GM18858 (cell line): ENCODE data around the gene KCNN3.

Experiments
- ATAC-seq: cut with Tn5 transposase; IDR thresholded peaks from one replicate; pipeline ENCODE4 v1.9.1; 2021; ENCODE audit not compliant: unreplicated experiment

KCNN3 gene

DNA sequence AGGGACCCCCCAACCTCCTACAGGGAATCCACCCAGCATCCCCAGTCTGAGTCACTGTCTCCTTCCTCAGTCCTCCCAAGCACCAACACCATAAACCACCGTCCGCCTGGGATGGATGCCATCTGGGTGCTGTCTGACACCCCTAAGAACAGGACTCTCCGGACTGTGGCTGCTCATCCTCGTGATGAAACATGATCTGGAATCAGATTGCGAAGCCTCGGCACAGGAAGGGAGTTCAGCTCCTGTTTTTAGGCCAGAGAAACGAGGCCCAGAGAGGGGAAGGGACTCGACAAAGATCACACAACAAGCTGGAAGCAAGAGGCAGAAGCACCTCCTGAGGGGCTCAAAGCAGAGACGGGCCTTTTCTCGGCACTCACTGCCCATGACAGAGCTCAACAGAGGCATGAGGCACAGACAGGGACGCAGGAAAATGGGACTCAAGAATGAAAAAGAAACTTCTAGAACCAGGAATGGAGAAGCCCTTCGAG, 8.4 kb downstream of the KCNN3 start:
- no peak for ATAC-seq

DNA sequence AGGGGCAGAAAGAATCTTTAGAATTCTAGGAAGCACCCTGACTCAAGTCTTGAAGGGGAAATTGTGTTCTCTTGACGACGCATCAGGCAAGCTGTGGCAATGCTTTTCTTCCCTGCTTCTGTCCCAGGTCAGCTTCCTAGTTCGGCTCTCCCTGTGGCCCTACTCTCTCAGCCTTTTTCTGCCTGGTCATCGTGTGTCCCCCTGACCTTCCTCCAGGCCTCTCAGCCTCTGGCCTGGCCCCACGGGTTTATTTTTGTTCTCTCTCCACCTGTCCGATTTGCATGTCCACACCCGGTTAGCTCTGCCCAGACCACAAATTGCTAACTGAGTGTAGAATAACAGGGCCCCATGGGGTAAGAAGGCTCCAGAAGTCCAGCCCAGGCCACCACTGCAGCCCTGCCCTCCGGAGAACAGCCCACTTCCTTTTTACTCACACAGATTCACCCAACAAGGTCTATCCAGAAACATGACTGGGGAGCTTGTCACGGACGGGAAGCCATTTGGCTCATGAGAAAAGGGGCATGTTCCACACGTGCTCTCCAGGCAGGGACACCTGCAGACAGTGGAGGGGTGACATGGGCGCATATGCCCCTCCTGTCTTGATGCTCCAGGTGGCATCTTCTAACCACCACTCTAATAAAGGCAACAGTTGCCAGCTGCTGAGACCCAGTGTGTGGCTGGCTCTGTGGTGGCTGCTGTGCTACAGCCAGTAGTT, 9.8 kb downstream of the KCNN3 start:
- peak; percentile 40 for ATAC-seq

DNA sequence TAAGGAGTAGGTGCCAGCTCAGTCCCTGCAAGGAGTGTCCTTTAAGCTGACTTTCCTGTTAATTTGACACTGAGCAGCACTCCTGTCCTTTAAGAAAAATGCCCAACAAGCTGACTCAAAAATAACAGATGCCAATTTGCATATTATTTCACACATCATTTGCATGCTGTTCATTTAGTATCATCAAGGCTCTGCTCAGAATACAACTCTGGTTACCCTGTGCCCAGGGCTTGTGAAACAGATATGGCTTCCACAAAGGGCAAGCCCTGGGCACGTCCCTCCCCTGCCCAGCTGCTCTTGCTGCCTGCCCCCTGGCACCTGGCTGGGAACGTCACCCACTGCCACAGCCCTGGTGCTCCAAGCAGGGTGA, 10.3 kb downstream of the KCNN3 start:
- no peak for ATAC-seq

DNA sequence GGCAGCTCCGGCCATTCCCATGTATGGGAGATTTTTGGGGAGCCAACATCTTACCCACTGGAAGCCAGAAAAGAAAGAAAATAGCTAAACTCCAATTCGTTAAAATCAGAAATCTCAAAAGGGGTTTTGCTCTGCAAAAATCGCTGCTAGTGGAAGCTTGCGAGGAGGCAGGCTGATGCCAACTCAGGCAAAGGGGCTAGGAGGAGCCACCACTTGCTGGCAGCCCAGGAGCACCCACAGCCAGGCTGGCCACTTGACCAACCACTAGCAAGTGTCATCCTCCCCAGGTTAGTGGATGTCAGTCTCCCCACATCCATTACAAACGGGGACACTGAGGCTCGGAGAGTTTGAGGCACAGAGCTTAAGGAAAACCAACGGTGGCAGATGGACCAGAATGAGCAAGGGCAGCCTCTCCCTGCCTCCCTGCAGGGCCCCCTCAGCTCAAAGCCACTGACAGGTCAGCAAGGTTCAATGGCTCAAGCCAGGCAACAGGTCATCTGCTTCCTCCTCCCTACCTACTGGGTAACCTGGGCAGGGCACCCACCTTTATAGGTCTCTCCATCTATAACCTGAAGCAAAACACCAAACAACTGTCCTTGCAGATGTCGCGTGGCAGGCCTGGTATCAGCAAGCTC, 10.8 kb downstream of the KCNN3 start:
- ATAC-seq = no peak

DNA sequence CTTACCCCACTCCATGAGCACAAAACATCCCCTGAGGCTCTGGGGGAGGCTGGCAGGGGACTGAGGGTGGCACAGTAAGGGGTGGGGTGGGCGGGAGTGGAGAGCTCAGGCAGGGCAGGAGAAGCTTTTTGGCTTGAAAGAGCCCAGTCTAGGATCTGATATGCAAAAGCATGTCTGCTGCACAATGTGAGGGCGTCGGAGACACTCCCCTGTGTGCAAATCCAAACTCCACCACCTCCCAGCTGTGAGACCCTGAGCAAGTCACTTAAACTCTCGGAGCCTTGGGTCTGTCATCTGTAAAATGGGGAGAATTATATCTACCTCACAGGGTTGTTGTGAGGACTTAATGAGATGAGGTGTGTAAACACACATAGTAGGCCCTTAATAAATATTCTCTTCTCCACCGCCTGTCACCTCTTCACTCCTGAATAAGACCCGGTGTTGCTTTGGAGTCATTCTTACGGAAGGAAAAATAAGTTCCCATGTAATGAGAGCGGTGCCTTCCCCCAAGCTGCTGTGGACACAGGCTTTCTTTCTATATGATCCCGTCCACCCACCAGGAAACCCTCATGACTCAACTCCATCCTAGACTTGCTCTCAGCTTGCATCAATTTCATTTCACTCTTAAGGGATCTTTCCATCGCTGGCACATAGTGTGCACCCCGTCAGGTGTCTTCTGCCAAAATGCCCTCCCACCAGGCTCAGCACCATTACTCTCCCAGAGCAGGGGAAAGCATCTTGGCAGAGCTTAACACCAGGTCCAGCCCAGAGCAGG, 12.5 kb downstream of the KCNN3 start:
- no peak for ATAC-seq

DNA sequence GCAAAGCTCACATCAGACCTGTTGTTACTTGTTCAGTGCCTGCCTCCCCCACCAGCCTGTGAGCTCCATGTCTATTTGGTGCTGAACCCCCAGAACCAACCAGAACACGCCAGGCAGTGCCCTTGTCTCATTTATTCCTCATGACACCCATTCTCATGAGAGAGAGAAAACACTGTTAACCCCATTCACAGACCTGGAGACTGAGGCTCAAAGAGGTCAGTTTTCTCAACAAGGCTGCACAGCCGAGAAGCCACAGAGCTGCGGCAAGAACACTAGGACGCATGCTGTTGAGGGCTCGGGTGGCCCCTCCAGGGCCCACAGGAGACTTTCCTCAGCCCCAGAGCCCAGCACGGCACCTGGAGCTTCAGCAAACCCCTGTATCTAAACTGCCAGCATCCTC, 13.1 kb downstream of the KCNN3 start:
- ATAC-seq = no peak

DNA sequence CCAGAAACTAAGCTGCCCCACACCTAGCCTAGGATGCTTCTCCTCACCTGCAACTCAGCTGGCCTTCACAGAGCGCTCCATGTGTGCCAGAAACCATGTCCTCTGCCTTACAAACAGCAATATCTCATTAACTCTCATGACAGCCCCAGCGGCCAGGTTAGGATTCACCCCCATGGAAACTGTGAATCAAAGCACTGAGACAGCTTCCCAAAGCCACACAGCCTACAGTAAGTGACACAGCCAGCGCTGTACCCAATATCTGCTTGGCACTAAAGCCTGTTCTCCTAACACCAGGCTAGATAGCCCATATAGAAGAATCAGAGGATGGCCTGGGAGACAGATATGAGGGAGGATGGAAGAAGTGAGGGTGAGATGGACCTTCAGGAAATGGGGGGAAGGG, 13.5 kb downstream of the KCNN3 start:
- no peak for ATAC-seq

DNA sequence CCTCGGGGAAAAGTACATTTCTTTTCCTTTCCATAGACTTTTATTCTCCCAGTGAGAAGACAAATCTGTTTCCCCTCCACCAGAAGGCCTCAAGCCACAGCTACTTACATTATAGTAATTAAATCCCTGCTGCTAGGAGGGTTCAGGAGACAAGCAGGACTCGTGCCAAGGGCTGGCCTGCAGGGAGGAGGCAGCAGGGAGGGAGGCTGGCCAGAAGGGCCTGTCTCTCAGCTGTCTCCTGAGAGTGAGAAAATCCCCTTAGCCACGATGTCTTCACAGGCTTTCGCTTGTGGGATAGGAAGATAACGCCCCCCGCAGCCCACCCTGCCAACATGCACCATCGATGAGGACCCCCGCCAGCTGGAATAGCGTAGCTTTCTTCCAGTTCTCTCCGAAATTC, 14.0 kb downstream of the KCNN3 start:
- no peak for ATAC-seq

DNA sequence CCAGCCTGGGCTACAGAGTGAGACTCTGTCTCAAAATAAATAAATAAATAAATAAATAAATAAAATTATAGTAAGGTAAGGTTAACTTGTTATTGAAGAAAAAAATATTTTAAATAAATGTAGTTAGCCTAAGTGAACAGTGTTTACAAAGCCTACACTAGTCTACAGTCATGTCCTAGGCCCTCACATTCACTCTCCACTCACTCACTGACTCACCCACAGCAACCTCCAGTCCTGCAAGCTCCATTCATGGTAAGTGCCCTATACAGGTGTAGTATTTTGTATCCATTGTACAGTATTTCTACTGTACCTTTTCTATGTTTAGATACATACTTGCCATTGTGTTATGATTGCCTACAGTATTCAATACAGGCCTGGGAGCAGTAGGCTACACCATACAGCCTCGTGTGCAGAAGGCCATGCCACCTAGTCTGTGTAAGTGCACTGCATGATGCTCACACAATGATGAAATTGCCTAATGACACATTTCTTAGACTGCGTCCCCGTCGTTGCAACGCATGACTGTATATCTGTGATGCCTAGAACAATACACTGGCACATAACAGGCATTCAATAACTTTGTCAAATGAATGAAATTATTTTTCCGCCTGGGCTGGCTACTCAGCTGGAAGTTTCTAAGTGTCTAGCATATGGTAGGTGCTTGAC, 14.8 kb downstream of the KCNN3 start:
- no peak for ATAC-seq

DNA sequence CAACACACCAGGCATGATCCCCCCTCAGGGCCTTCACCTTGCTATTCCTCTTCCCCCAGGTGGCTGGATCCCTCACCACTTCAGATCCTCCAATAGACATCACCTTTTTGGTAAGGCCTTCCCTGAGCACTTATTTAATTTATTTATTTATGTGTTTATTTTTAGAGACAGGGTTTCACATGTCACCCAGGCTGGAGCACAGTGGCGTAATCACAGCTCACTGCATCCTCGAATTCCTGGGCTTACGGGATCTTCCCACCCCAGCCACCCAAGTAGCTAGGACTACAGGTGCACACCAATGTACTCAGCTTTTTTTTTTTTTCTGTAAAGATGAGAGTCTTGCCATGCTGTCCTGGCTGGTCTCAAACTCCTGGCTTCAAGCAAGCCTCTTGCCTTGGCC, 17.2 kb downstream of the KCNN3 start:
- no peak for ATAC-seq

DNA sequence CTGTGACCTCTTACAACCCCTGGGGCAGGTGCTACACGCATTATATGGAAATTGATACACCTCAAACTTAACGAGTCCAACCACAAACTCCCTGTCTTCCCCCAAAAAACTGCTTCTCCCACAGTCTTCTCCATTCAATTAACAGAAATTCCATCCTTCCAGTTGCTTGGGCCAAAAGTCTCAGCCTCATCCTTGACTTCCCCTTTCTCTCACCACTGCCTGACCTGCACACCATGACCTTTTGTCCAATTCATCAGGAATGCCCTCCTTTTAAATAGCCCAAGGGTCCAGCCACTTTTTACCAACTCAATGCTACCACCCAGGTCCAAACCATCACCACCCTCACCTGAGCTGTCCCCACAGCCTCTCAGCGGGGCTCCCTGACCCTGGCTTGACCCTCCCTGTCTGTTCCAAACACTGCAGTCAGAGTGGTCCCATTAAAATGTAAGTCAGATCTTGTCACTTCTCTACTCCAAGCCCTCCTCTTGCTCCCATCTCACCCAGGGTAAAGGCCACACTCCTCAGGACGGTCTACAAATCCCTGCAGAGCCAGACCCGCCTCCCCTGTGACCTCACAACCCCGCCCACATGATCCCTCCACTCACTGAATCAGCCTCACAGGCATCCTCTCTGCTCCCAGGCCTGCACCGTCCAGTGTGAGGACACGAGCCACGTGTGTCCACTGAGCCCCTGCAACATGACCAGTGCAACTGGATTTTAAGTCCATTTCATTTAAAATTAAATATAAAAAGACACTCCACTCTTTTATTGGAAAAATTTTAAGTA, 18.5 kb downstream of the KCNN3 start:
- ATAC-seq = no peak

DNA sequence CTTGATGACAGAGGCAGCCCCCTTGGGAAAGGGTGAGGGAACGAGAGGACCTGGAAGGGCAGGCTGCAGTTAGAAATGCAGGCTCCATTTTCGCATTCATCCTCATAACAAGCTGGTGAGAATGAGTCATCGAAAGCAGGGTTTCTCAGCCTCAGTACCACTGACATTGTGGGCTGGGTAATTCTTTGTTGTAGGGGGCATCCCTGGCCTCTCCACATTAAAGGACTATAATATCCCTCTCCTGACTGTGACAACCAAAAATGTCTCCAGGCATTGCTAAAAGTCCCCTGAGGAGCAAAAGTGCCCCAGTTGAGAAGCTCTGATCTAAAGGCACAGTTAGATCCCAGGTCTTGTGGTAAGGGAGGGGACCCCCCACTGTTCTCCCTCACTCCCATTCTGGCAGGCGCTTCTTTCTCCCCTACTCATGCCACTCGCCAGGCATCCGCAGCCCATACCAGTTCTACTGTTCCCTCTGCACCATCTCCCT, 20.4 kb downstream of the KCNN3 start:
- no peak for ATAC-seq

DNA sequence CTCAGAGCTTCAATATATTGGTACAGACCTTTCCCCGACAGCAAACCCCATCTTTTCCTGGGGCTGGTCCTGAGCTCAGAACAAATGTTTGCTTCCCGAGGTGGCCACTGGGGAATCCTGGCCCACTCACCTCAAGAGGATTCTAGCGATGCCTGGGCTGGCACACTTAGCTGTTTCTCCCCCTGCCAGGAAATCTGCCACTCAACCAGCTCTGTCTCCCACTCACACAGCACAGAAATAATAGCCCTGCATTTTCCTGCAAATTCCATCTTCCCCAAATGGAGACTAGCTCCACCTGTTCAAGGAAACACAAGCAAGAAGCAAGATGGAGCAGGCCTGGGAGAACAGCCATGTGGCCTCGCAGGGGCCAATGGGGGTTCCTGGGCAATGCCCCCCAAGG, 21.1 kb downstream of the KCNN3 start:
- ATAC-seq = no peak

DNA sequence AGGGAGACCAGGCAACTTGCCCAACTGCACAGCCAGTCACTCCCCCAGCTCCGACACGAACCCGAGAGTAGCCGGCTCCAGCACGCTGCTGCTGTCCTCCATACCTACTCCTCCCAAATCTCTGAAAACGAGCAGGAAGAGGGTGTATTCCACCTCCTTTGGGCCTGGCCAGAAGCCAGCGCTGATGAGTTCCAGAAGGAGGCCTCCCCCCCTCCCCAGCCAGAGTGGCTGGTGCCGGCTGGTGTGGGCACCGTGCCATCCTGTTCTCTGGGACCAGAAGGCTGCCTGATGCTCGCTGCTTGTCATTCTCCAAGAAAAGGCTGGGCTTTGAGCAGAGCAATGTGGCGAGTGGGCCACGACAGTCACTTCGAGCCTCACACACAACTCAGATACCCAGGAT, 22.2 kb downstream of the KCNN3 start:
- no peak for ATAC-seq

DNA sequence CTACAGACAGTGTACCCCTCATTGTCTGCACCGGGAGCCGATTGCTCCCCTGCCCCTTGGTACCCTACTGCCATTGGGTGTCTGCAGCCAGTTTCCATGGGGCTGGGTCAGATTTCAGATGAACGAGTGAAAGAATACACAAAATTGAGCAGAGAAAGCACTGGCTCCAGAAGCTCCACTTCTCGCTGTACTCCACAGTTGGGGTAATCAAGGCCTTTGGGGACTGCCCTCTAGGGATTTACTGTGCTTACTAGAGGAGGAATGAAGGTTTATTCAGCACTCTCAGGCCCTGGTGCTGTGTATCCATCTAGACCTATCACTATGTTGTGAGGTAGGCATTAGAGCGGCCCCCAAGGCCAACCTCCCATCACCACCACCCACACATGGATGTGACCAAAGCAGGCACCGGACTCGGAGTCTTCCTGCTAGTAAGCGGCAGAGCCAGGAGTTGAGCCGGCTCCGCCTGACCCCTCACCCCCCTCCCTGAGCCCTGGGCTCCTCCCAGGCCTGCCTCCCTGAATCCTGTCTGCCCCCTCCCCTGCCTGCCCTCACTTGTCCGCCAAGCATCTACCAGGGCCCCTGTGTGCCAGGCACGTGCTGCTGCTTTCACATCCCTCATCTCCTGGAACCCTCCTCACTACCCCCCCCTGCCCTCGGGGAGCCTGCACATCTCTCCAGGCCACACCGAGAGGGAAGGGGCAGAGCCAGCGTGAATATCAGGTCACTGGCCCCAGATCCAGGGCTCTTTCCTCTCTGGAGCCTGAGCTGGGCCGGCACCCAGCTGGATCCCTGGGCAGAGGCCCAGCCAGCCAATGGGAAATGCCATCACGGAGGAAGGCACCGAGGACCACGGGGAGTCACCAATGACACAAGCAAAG, 23.3 kb downstream of the KCNN3 start:
- ATAC-seq = no peak

DNA sequence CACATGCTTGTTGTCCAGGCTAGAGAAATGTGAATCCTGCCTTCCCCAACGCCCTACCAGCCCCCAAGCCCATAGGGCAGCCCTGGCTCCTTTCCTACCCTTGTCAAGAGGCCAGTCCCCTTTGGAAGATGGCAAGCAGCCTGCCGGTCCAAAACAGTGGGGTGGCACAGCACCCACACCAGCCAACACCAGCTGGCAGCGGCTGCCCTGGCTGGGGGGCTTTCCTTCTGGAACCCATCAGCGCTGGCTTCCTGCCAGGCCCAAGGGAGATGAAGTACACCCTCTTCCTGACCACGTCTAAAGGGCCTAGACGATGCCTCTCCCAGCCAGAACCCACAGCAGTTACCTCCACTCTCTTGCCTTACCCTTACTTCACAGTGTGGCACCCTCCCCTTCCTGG, 24.2 kb downstream of the KCNN3 start:
- no peak for ATAC-seq

DNA sequence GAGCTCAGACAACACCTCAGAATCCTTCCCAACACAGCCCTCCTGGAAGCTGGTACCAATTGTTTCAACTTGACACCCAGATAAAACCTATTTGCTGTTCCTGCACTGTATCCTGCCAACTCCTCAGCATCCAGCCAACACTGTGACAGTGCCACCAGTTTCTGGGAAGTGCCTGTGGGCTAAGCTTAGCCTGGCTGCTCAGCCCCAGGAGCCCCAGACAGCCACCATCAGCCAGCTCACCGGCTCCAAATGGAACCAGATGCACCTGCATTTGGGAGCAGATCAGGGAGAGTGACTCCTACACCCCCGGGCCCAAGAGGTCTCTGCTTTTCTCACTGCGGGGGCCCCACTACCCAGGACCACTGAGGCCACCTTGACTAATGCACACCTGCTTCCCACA, 24.9 kb downstream of the KCNN3 start:
- no peak for ATAC-seq

DNA sequence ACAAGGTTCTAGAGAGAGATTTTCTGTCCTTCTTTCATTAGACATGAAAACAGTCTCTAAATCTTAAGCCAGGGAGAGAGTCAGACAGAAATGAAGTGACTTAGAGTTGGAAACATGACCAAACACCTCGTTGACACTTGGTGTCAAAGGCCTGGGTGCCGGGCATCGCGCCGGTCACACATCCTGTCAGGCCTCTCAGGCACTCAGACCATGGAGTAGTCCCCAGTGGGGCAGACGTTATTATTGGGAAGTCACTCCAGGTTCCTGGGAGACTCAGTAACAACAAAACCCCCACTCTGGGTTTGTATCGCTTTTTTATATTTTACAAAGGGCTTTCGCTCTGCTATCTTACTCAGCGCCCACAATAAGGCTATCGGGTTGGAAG, 25.8 kb downstream of the KCNN3 start:
- ATAC-seq = no peak

DNA sequence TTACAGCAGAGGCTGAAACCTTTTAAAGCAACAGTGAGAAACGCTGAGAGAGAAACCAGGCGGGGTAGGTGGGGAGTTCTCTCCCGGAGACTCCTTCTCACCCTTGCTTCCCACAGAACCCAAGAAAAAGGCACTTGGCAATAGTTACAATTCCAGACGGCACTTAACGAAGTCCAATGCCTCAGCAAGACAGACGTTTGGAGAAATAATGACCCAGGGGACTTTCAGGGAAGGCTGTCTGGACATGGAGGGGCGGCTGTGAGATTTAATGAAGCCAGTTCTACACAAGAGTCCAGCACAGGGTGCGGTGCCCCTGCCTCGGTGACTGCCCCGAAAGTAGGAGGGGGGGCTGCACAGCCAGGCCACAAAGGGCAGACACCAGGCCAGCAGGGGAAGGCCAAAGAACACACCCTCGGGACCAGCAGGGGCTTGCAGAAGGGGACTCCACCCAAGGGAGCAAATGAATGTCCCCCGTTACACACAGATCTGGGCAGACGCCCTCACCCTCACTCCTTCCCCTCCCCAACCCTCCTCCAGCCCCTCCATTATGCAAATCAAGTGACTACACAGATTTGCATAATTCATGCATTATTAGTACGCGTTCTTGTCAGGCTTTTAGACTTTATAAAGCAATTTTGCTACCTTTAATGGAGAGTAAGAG, 26.3 kb downstream of the KCNN3 start:
- ATAC-seq = no peak
